Endothelial cell of umbilical vein (primary cell): ENCODE data around the gene ANKRD28. TPM values are rescaled to one million over a fixed set of nuclear protein-coding genes. Genes with fewer than 3 reads are reported as not detected.

Source experiments
- BruUV-seq: library from RNA; stranded (reverse); fragments of 400-500 nt; replicated peaks from 2 replicates; lab custom pipeline; 2021; lab: Mats Ljungman, UMichigan
- CTCF ChIA-PET: fragments of 300-600, 350-600 bp; sonication (Branson Sonifier 250); formaldehyde crosslinking; loops from one replicate; lab custom pipeline; 2021; ENCODE audit warnings: antibody characterized with exemption, inconsistent platforms; lab: Charles Lee
- POLR2A ChIA-PET: fragments of 300-600, 350-600 bp; sonication (Branson Sonifier 250); formaldehyde crosslinking; loops from one replicate; lab custom pipeline; 2021; ENCODE audit warnings: antibody characterized with exemption, inconsistent platforms; lab: Charles Lee
- DNase-seq: peaks from one replicate; pipeline ENCODE4 v3.0.0-alpha.2; 2011; ENCODE audit warnings: low read depth, low spot score
- FAIRE-seq: peaks from 2 replicates; lab custom pipeline; 2011; peaks lifted over from hg19 to GRCh38; lab: Jason Lieb, UNC
- H2AFZ ChIP-seq: 2 replicates; pipeline ENCODE4 v1.6.0; 2012; ENCODE audit warnings: low read depth, low read length, control low read depth, inconsistent platforms
- H3K27ac ChIP-seq: 2 replicates; pipeline ENCODE4 v1.5.1; 2011; ENCODE audit warnings: low read depth, mild to moderate bottlenecking, control low read depth, low read length, moderate library complexity; ENCODE audit not compliant: insufficient read depth
- H3K27me3 ChIP-seq, 2 experiments: 2 replicates each; pipeline versions ENCODE4 v1.6.0 to v1.6.1; 2011; ENCODE audit warnings: low read length in 2 of 2, mixed read lengths in 1 of 2; ENCODE audit not compliant: control insufficient read depth in 2 of 2, insufficient read depth in 2 of 2
- H3K36me3 ChIP-seq, 2 experiments: 2 replicates in 1 of 2; 3 replicates in 1 of 2; pipeline ENCODE4 v1.5.1; 2011; ENCODE audit warnings: low read length in 2 of 2, mild to moderate bottlenecking in 1 of 2, moderate library complexity in 1 of 2; ENCODE audit not compliant: control insufficient read depth in 2 of 2, insufficient read depth in 2 of 2; ENCODE audit errors: extremely low read depth in 1 of 2
- H3K4me1 ChIP-seq: 3 replicates; pipeline ENCODE4 v1.5.1; 2011; ENCODE audit warnings: mild to moderate bottlenecking, low read length; ENCODE audit not compliant: control insufficient read depth, insufficient read depth; ENCODE audit errors: extremely low read depth
- H3K4me2 ChIP-seq: 2 replicates; pipeline ENCODE4 v1.6.1; 2011; ENCODE audit warnings: low read length, control low read depth, mixed read lengths; ENCODE audit not compliant: insufficient read depth
- H3K4me3 ChIP-seq, 3 experiments: fragments of 200-600 bp in 1 of 3; sonication (generic), shearing (Covaris generic) in 1 of 3; replicated peaks in 1 of 3; 2 replicates each; pipeline ENCODE4 v1.5.1; 2011 to 2016; ENCODE audit warnings: control low read depth in 3 of 3, low read length in 3 of 3, mild to moderate bottlenecking in 2 of 3, inconsistent platforms in 1 of 3, low read depth in 1 of 3, moderate library complexity in 1 of 3; ENCODE audit not compliant: insufficient read depth in 1 of 3
- H3K79me2 ChIP-seq: 2 replicates; pipeline ENCODE4 v1.6.0; 2012; ENCODE audit warnings: low read length, inconsistent platforms; ENCODE audit not compliant: control insufficient read depth, insufficient read depth
- H3K9ac ChIP-seq: replicated peaks from 2 replicates; pipeline ENCODE3; 2011; ENCODE audit warnings: low read length, control low read depth; ENCODE audit not compliant: insufficient read depth; ENCODE audit errors: extremely low read depth
- H3K9me1 ChIP-seq: replicated peaks from 3 replicates; pipeline ENCODE4 v1.6.0; 2011; ENCODE audit warnings: mild to moderate bottlenecking, low read length; ENCODE audit not compliant: control insufficient read depth, insufficient read depth; ENCODE audit errors: extremely low read depth
- H3K9me3 ChIP-seq: replicated peaks from 2 replicates; pipeline ENCODE4 v1.5.1; 2012; ENCODE audit warnings: low read length, inconsistent platforms; ENCODE audit not compliant: control insufficient read depth, insufficient read depth
- H4K20me1 ChIP-seq: replicated peaks from 2 replicates; pipeline ENCODE3; 2011; ENCODE audit warnings: mild to moderate bottlenecking, low read length; ENCODE audit not compliant: control insufficient read depth, insufficient read depth; ENCODE audit errors: extremely low read depth
- EZH2 ChIP-seq: IDR thresholded peaks from 2 replicates; pipeline ENCODE4 v1.6.1; 2012; ENCODE audit warnings: borderline replicate concordance, low read depth, mild to moderate bottlenecking, moderate library complexity, low read length, inconsistent platforms; ENCODE audit not compliant: severe bottlenecking
- FOS ChIP-seq: IDR thresholded peaks from 2 replicates; pipeline ENCODE4 v1.6.1; 2011; ENCODE audit warnings: mild to moderate bottlenecking, low read length, moderate library complexity, borderline replicate concordance; ENCODE audit not compliant: insufficient read depth
- GATA2 ChIP-seq: IDR thresholded peaks from 2 replicates; pipeline ENCODE4 v1.7.0; 2011; ENCODE audit warnings: low read depth, mild to moderate bottlenecking, moderate library complexity, mixed read lengths, low read length; ENCODE audit not compliant: insufficient read length, insufficient read depth
- JUN ChIP-seq: IDR thresholded peaks from 2 replicates; pipeline ENCODE4 v1.6.1; 2011; ENCODE audit warnings: borderline replicate concordance, low read depth; ENCODE audit not compliant: insufficient read length, insufficient read depth
- MYC ChIP-seq: IDR thresholded peaks from one replicate; pipeline ENCODE4 v1.6.1; 2011; ENCODE audit warnings: mild to moderate bottlenecking, low read depth, low read length
- POLR2A ChIP-seq: IDR thresholded peaks from 2 replicates; pipeline ENCODE4 v1.6.1; 2012; ENCODE audit warnings: low read depth, mild to moderate bottlenecking, control low read depth, low read length
- POLR2AphosphoS5 ChIP-seq: IDR thresholded peaks from 2 replicates; pipeline ENCODE4 v1.6.1; 2012; ENCODE audit warnings: low read depth, mild to moderate bottlenecking, control low read depth, low read length, moderate library complexity; ENCODE audit not compliant: insufficient read depth
- dilution Hi-C: fragments of 300-500 bp; cut with MboI; formaldehyde crosslinking; loops from one replicate; pipeline ENCODE4 v1.15.0; 2019; ENCODE audit warnings: low sequenced_read_pairs; ENCODE audit not compliant: extremely low pct_ligation_motif_present
- intact Hi-C: fragments of 100-400 bp; cut with micrococcal nuclease; formaldehyde crosslinking; loops from one replicate; pipeline ENCODE4 v1.10.0; 2022
- polyA plus RNA-seq, 4 experiments: library from polyadenylated mRNA; depleted of rRNA in 3 of 4; stranded (reverse) in 3 of 4; unstranded in 1 of 4; fragments of >200 nt; gene quantifications; 2 replicates each; pipeline versions ENCODE4 v1.2.1 to v1.2.3, GENCODE V29; 2011 to 2012; ENCODE audit warnings: missing spikeins in 1 of 4
- total RNA-seq: library from RNA; stranded (reverse); gene quantifications from 2 replicates; pipeline ENCODE4 v1.2.3, GENCODE V29; 2021
- TF ChIP-seq, protein P1 (sequence below): IDR thresholded peaks from 2 replicates; pipeline ENCODE4 v1.6.1; 2011; ENCODE audit not compliant: insufficient read depth, insufficient read length
- TF ChIP-seq, protein P2 (sequence below), 2 donors: IDR thresholded peaks; 1 replicate in 1 of 2; 2 replicates in 1 of 2; pipeline ENCODE4 v1.5.1; 2011; ENCODE audit warnings: low read length in 2 of 2, mild to moderate bottlenecking in 2 of 2, moderate library complexity in 2 of 2, control low read depth in 1 of 2, inconsistent platforms in 1 of 2, low read depth in 1 of 2; ENCODE audit not compliant: insufficient read depth in 1 of 2; ENCODE audit errors: extremely low read depth in 1 of 2

ANKRD28 gene
- total and polyA plus RNA-seq, 2 donors (not counting 3 experiments of a cell fraction or from before 2014, with no cell fraction given): 36.7 to 97.3 TPM

DNA sequence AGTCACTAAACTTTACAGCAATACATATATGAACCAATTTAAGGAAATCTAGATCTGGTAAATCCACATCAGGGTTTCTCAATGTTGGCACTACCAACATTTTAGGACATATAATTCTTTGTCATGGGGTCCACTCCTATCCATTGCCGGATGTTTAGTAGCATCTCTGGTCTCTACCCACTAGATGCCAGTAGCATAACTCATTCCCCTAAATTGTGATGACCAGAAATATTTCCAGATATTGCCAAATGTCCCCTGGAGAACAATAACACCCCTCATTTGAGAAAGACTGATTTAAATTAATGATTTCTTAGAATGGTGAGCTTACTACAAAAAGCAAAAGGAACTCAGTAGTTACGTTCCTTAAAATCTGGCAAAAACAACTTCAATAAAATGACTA, 23.1 kb upstream of the ANKRD28 start:
- no peak overlapping the region for H2AFZ ChIP-seq
- H3K27ac ChIP-seq: no peak overlapping the region
- TF ChIP-seq POLR2A (no peak), JUN (no peak), MYC (no peak), EZH2 (no peak), POLR2AphosphoS5 (no peak), FOS (no peak), GATA2 (no peak)
- TF ChIP-seq, protein P1, sequence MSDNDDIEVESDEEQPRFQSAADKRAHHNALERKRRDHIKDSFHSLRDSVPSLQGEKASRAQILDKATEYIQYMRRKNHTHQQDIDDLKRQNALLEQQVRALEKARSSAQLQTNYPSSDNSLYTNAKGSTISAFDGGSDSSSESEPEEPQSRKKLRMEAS: no peak
- TF ChIP-seq, protein P2, sequence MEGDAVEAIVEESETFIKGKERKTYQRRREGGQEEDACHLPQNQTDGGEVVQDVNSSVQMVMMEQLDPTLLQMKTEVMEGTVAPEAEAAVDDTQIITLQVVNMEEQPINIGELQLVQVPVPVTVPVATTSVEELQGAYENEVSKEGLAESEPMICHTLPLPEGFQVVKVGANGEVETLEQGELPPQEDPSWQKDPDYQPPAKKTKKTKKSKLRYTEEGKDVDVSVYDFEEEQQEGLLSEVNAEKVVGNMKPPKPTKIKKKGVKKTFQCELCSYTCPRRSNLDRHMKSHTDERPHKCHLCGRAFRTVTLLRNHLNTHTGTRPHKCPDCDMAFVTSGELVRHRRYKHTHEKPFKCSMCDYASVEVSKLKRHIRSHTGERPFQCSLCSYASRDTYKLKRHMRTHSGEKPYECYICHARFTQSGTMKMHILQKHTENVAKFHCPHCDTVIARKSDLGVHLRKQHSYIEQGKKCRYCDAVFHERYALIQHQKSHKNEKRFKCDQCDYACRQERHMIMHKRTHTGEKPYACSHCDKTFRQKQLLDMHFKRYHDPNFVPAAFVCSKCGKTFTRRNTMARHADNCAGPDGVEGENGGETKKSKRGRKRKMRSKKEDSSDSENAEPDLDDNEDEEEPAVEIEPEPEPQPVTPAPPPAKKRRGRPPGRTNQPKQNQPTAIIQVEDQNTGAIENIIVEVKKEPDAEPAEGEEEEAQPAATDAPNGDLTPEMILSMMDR (IDR thresholded peaks at IDR 0.05; ENCODE audit: extremely low read depth in 1 of 2, insufficient read depth in 1 of 2, low read depth in 1 of 2, low read length in 2 of 2): no peak
- H3K36me3 ChIP-seq: no peaks in the 10 kb centered on the region
- H3K4me3 ChIP-seq: no peak overlapping the region
- FAIRE-seq (no peak), DNase-seq (no peak)
- no TSS peak for BruUV-seq
- POLR2A ChIA-PET: no interaction called here
- intact Hi-C loops: no loop called here
- CTCF ChIA-PET: interaction anchor here (2.5 kb wide), 1 partner anchor 357 kb away, joined by 6 read pairs; no protein-coding TSS in a partner anchor
- no peaks in the 10 kb centered on the region for H3K27me3 ChIP-seq
- H3K4me2 ChIP-seq: no peak overlapping the region
- dilution Hi-C loops: no loop called here
- no peaks in the 10 kb centered on the region for H3K79me2 ChIP-seq
- H3K9me3 ChIP-seq: no peaks in the 10 kb centered on the region
- H4K20me1 ChIP-seq: no peaks in the 10 kb centered on the region
- no peaks in the 10 kb centered on the region for H3K4me1 ChIP-seq
- no peak overlapping the region for H3K9ac ChIP-seq
- H3K9me1 ChIP-seq: no peaks in the 10 kb centered on the region
